AG10803 (cell line): Measurements from ENCODE around the gene C6orf62.
"Not testable (repeated sequence)": the region's sequence is repeated elsewhere in the genome, so short reads cannot be mapped to it uniquely, and the experiment has no call there.

Source experiments
- DNase-seq: peaks from one replicate; pipeline ENCODE4 v3.0.0; 2010; ENCODE audit warnings: low read depth
- H3K4me3 ChIP-seq: 2 replicates; pipeline ENCODE4 v1.5.1; 2011; ENCODE audit warnings: mild to moderate bottlenecking, low read length, control low read depth
- TF ChIP-seq, protein P1 (sequence below): conservative IDR thresholded peaks from 2 replicates; pipeline ENCODE4 v1.5.1; 2011; ENCODE audit warnings: mild to moderate bottlenecking, low read length, control low read depth, inconsistent platforms

Gene C6orf62

DNA sequence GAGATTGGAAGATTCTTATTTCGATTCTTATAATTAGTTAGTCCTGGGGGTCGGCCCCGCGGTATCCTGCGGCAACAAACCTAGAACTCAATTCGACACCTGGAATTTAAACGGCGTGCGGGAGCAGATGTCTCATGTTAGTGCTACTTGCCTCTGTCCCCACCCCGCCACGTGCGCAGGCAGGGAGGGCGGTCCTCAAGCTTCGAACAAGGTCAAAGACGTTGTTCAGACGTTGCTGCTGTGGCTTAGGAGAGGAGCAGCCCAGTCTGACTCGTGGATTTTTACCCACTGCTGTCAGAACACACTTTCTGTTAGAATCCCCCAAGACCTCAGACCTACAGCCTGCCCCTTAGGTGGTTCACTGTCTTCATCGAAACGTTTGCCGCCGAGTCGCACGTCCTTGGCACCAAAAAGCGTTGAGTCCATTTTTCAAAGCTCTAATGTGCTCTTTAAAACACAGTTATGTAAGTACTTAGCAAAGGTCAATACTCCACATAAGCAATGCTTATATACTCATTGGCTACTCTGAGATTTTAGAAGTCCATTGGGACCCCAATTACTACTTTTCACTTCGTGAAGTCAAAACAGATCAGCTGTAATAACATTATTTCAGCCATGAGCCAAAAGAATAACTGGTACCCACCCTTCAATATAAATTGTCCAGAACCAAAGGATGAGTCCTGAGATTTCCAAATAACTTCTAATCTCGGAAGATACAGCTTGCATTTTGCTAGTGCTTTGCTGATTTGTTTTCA, 2.7 kb upstream of the C6orf62 start:
- TF ChIP-seq, protein P1, sequence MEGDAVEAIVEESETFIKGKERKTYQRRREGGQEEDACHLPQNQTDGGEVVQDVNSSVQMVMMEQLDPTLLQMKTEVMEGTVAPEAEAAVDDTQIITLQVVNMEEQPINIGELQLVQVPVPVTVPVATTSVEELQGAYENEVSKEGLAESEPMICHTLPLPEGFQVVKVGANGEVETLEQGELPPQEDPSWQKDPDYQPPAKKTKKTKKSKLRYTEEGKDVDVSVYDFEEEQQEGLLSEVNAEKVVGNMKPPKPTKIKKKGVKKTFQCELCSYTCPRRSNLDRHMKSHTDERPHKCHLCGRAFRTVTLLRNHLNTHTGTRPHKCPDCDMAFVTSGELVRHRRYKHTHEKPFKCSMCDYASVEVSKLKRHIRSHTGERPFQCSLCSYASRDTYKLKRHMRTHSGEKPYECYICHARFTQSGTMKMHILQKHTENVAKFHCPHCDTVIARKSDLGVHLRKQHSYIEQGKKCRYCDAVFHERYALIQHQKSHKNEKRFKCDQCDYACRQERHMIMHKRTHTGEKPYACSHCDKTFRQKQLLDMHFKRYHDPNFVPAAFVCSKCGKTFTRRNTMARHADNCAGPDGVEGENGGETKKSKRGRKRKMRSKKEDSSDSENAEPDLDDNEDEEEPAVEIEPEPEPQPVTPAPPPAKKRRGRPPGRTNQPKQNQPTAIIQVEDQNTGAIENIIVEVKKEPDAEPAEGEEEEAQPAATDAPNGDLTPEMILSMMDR, result no peak
- DNase-seq, result no peak
- H3K4me3 ChIP-seq, result peak overlapping the region; percentile 80

DNA sequence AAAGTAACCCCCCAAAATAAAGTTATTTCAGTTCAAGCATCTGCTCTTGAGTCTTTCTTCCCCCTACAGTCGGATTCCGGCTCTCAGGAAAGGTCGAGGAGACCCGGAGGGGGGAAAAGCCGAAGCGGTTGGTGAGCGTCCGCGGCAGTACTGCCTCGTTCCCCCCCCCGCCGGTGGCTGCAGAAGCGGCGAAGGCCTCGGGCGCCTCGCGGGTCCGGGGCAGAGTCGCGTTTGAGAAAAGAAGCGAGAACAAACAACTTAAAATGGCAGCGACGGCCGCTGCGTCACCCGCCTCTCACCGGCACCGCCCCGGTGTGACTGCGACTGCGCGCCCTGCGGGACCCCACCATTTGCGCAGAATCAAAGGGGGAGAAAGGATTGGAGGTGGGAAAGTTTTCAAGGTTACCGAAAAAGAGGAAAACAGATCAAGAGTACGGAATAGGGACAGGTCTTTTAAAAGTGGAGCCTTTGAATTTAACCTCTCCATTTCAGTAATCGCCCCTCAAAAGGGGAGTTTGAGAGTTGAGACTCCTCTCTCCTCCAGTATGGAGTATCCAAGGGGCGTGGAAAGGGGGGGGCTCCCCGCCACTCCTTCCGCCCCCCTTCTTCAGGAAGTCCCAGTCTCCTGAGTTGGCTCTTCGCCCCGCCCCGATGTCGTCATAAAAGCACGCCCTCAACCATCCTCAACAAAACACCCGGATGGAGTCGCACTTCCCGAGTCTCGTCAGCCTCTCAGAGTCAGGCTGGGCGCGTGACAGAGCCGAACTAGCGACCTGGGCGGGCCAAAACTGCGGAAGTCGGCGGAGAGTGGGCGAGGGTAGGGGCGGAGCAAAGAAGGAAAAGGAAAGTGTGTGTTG, 1.9 kb upstream of the C6orf62 start:
- peak; percentile 100 for DNase-seq
- H3K4me3 ChIP-seq, result peak overlapping the region; percentile 80
- TF ChIP-seq, protein P1, result no peak

DNA sequence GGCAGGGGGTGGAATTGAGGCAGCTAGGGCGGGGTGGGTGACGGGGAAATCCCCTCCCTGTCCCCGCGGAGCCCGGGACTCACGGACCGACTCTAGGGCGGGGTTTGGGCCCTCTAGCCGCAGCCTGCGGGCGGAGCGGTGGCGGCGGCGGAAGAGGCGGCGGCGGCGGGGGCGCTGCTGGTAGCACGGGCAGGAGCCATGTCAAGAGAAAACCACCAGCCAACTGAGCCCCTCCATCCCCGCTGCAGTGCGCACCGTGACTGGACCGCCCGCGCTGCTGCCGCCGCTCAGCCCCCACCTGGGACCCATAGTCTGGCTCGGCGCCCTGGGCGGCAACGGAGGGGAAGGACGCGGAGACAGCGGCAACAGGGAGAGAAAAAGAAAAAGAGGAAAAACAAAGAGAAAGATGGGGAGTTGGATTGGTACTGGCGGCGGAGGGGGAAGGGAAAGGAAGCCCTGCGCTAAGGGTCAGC, 1.2 kb upstream of the C6orf62 start:
- H3K4me3 ChIP-seq, result peak overlapping the region; percentile 77
- DNase-seq, result peak; percentile 58

DNA sequence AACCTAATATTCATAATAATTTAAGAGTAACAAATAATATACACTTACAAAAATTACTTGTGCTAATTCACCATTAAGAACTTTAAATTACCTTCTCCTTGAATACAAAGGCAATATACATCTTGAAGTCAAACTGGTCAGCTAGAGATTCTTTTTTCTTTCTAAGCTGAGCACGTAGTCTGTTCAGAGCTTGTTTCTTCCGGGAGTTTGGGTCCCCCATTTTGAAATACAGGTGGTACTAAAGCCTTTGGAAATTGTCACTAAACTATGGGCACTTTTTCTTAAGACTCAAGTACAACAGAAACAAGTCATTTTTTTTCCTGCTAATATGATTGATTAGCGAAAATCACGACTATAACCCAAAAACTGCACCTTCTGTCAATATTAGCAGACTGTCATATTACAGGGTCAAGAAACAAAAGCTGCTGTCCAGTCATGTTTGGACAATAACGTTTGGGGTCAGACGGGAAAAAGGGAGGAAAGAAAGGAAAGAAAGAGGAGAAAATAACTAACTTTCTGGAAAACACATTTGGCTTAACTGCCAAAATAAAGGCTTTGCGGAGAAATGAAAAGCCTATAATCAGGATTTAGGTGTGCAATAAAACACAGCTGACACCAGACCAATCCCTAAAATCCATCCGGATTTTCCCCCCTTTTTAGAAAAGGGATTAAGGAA, 367 bp downstream of the C6orf62 start:
- no peak for DNase-seq
- TF ChIP-seq, protein P1, result no peak
- peak overlapping the region; percentile 77 for H3K4me3 ChIP-seq

More for the DNA sequence above, 1.2 kb upstream of the C6orf62 start:
- TF ChIP-seq, protein P1, result no peak

DNA sequence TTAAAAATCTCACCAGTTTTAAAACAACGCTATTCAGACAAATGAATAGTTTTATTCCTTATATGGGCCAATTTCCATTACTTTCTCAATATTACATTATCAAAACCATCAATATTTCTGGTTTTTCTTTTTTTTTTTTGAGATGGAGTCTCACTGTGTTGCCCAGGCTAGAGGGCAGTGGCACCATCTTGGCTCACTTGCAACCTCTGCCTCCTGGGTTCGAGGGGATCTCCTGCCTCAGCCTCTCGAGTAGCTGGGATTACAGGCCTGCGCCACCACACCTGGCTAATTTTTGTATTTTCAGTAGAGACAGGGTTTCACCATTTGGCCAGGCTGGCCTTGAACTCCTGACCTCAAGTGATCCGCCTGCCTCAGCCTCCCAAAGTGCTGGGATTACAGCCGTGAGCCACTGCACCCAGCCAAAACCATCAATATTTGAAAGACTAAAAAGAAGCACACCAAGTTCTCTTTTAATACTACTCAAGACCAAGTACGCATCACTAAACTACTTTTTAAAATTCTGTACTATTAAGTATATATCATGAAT, 2.3 kb downstream of the C6orf62 start:
- peak overlapping the region; percentile 77 for H3K4me3 ChIP-seq
- DNase-seq, result not testable (repeated sequence)

DNA sequence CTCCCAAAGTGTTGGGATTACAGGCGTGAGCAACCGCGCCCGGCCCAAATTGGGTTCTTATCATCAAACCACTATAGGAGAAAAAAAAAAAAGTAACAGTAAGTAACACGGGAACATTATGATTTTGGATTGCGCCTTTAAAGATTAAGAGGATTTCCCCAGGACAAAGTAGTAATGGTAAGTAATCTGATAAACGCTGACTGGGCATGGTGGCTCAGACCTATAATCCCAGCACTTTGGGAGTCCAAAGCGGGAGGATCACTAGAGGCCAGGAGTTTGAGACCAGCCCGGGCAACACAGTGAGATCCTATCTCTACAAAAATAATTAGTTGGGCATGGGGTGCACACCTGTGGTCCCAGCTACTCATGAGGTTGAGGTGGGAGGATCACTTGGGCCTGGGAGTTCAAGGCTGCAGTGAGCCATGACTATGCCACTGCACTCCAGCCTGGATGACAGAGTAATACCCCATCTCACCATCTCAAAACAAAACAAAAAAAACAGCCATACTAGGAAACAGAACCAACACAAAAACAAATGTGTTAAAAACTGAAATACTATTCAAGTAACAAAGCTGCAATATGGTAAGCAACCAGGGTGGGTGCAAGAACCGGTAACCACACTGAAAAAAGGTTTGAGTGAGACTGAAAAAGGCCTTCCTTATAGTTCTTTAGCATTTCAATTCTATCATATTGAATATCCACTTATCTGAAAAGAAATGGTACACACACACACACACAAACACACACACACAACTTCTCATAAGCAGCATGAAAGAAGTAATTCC, 8.2 kb downstream of the C6orf62 start:
- no peak for DNase-seq
- no peak overlapping the region for H3K4me3 ChIP-seq
- TF ChIP-seq, protein P1, result no peak
